Keratinocyte (primary cell): ENCODE results near the gene DSCAML1. TPM values are rescaled to one million over a fixed set of nuclear protein-coding genes. Genes with fewer than 3 reads are reported as not detected.

Experiments
- DNase-seq: peaks from one replicate; pipeline ENCODE4 v3.0.0-alpha.2; 2011; ENCODE audit warnings: low read depth, missing footprints, low spot score
- FAIRE-seq: peaks from 2 replicates; lab custom pipeline; 2011; peaks lifted over from hg19 to GRCh38; lab: Jason Lieb, UNC
- H2AFZ ChIP-seq: 2 replicates; pipeline ENCODE4 v1.6.0; 2012; ENCODE audit warnings: low read length, control low read depth, inconsistent platforms; ENCODE audit not compliant: control insufficient read depth
- H3K27ac ChIP-seq: 2 replicates; pipeline ENCODE4 v1.5.1; 2011; ENCODE audit warnings: low read length; ENCODE audit not compliant: control insufficient read depth, insufficient read depth
- H3K27me3 ChIP-seq: 3 replicates; pipeline ENCODE4 v1.6.0; 2011; ENCODE audit warnings: low read length; ENCODE audit not compliant: control insufficient read depth, insufficient read depth; ENCODE audit errors: extremely low read depth
- H3K36me3 ChIP-seq, 2 experiments: 2 replicates in 1 of 2; 3 replicates in 1 of 2; pipeline ENCODE4 v1.5.1; 2011; ENCODE audit warnings: low read length in 2 of 2, mild to moderate bottlenecking in 1 of 2; ENCODE audit not compliant: control insufficient read depth in 2 of 2, insufficient read depth in 2 of 2; ENCODE audit errors: extremely low read depth in 1 of 2
- H3K4me1 ChIP-seq: 3 replicates; pipeline ENCODE4 v1.5.1; 2011; ENCODE audit warnings: low read length; ENCODE audit not compliant: control insufficient read depth, insufficient read depth; ENCODE audit errors: extremely low read depth
- H3K4me2 ChIP-seq: 3 replicates; pipeline ENCODE4 v1.6.0; 2011; ENCODE audit warnings: low read depth, low read length; ENCODE audit not compliant: control insufficient read depth, insufficient read depth; ENCODE audit errors: extremely low read depth
- H3K4me3 ChIP-seq, 3 experiments: fragments of 200-600 bp in 1 of 3; sonication (generic) in 1 of 3; 2 replicates in 2 of 3; 3 replicates in 1 of 3; pipeline ENCODE4 v1.5.1; 2011 to 2016; ENCODE audit warnings: low read length in 3 of 3, mild to moderate bottlenecking in 3 of 3, control low read depth in 2 of 3, inconsistent platforms in 1 of 3, low read depth in 1 of 3, mixed read lengths in 1 of 3, mixed run types in 1 of 3, moderate library complexity in 1 of 3; ENCODE audit not compliant: control insufficient read depth in 2 of 3, insufficient read depth in 2 of 3; ENCODE audit errors: extremely low read depth in 1 of 3
- H3K79me2 ChIP-seq: 2 replicates; pipeline ENCODE4 v1.6.0; 2012; ENCODE audit warnings: low read length; ENCODE audit not compliant: control insufficient read depth, insufficient read depth
- H3K9ac ChIP-seq: 3 replicates; pipeline ENCODE4 v1.6.0; 2011; ENCODE audit warnings: low read length; ENCODE audit not compliant: control insufficient read depth, insufficient read depth; ENCODE audit errors: extremely low read depth
- H3K9me1 ChIP-seq: 3 replicates; pipeline ENCODE4 v1.6.0; 2011; ENCODE audit warnings: low read length; ENCODE audit not compliant: control insufficient read depth, insufficient read depth; ENCODE audit errors: extremely low read depth
- H3K9me3 ChIP-seq: 2 replicates; pipeline ENCODE4 v1.5.1; 2012; ENCODE audit warnings: low read depth, low read length; ENCODE audit not compliant: control insufficient read depth
- H4K20me1 ChIP-seq: 3 replicates; pipeline ENCODE4 v1.6.0; 2011; ENCODE audit warnings: low read length; ENCODE audit not compliant: control insufficient read depth, insufficient read depth; ENCODE audit errors: extremely low read depth
- EZH2 ChIP-seq: IDR thresholded peaks from one replicate; pipeline ENCODE4 v1.6.1; 2012; ENCODE audit warnings: inconsistent platforms, mild to moderate bottlenecking, low read length, moderate library complexity
- dilution Hi-C: fragments of 300-500 bp; cut with MboI; formaldehyde crosslinking; loops from one replicate; pipeline ENCODE4 v1.7.0; 2020; ENCODE audit warnings: low sequenced_read_pairs; ENCODE audit not compliant: extremely low pct_ligation_motif_present
- polyA plus RNA-seq, 5 experiments: library from polyadenylated mRNA; depleted of rRNA in 3 of 5; stranded (reverse) in 3 of 5; stranded (forward) in 1 of 5; unstranded in 1 of 5; fragments of >200 nt; gene quantifications; 1 replicate in 1 of 5; 2 replicates in 3 of 5; 3 replicates in 1 of 5; pipeline versions ENCODE4 v1.2.1 to v1.2.3, GENCODE V29; 2011 to 2012; ENCODE audit warnings: missing spikeins in 2 of 5, low read depth in 1 of 5, low replicate concordance in 1 of 5
- TF ChIP-seq, protein P1 (sequence below), 3 experiments: IDR thresholded peaks in 1 of 3; conservative IDR thresholded peaks in 1 of 3; optimal IDR thresholded peaks in 1 of 3; 2 replicates in 2 of 3; 3 replicates in 1 of 3; pipeline versions ENCODE3 to v1.5.1; 2011; ENCODE audit warnings: low read length in 3 of 3, mild to moderate bottlenecking in 3 of 3, moderate library complexity in 2 of 3, control low read depth in 1 of 3, inconsistent platforms in 1 of 3; ENCODE audit not compliant: insufficient read depth in 2 of 3; ENCODE audit errors: extremely low read depth in 1 of 3

DSCAML1 gene
- polyA plus RNA-seq, 1 donor (not counting 4 experiments of a cell fraction or from before 2014, with no cell fraction given), result not detected

DNA sequence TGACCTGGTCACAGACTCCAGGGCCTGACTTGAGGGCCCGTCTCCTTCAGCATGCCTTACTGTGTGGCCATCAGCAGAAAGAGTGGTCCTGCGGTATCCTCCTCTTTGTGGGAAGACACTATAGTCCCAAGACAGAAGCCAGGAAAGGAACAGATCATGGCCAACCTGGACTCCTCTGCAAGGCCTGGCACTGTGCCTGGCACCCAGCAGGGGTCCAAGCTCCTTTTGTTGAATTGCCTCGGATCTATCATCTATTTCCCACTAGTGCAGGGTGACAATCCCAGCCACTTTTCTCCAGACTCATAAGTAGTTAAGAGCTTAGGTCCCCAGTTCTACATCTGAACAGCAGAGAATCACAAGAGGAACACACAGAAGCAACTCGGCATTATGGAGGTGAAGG lies 27.0 kb downstream of the DSCAML1 start:
- Histone ChIP-seq H3K27ac (no peak overlapping the region), H3K4me2 (no peak overlapping the region), H3K4me1 (no peaks in the 10 kb centered on the region), H3K9me3 (no peaks in the 10 kb centered on the region), H2AFZ (no peak overlapping the region), H4K20me1 (no peaks in the 10 kb centered on the region), H3K36me3 (no peaks in the 10 kb centered on the region), H3K9me1 (no peaks in the 10 kb centered on the region), H3K9ac (no peak overlapping the region), H3K27me3 (peaks cover 2% of the 10 kb centered on the region), H3K79me2 (no peaks in the 10 kb centered on the region), H3K4me3 (no peak overlapping the region)
- TF ChIP-seq, protein P1, sequence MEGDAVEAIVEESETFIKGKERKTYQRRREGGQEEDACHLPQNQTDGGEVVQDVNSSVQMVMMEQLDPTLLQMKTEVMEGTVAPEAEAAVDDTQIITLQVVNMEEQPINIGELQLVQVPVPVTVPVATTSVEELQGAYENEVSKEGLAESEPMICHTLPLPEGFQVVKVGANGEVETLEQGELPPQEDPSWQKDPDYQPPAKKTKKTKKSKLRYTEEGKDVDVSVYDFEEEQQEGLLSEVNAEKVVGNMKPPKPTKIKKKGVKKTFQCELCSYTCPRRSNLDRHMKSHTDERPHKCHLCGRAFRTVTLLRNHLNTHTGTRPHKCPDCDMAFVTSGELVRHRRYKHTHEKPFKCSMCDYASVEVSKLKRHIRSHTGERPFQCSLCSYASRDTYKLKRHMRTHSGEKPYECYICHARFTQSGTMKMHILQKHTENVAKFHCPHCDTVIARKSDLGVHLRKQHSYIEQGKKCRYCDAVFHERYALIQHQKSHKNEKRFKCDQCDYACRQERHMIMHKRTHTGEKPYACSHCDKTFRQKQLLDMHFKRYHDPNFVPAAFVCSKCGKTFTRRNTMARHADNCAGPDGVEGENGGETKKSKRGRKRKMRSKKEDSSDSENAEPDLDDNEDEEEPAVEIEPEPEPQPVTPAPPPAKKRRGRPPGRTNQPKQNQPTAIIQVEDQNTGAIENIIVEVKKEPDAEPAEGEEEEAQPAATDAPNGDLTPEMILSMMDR (optimal IDR thresholded peaks at IDR 0.05 in 1 of 3, IDR thresholded peaks at IDR 0.05 in 1 of 3, conservative IDR thresholded peaks at IDR 0.05 in 1 of 3; ENCODE audit: extremely low read depth in 1 of 3, insufficient read depth in 2 of 3, low read length in 3 of 3), result no peak
- no peak for TF ChIP-seq EZH2
- no peak for DNase-seq
- FAIRE-seq, result no peak
- dilution Hi-C loops, result no loop called here

DNA sequence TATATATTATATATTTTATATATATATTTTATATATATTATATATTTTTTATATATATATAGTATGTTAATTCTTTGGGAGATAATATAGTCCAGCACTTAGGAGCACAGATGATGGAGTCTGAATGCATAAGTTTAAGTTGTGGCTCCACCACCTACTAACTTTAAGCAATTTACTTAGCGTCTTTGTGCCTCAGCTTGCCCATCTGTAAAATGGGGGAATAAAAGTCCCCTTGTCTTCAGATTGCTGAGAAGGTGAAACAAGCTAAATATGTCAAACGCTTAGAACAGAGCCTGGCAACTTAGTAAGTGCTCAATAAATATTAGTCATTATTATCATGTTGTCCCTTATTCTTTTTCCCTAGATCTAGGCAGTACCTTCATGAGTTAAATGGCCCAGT lies 27.5 kb downstream of the DSCAML1 start:
- dilution Hi-C loops, result no loop called here

More for the DNA sequence above, 27.5 kb downstream of the DSCAML1 start:
- Histone ChIP-seq H3K27me3 (no peaks in the 10 kb centered on the region), H2AFZ (no peak overlapping the region), H3K9me3 (no peaks in the 10 kb centered on the region), H3K79me2 (no peaks in the 10 kb centered on the region), H3K4me1 (no peaks in the 10 kb centered on the region), H3K4me2 (no peak overlapping the region), H4K20me1 (no peaks in the 10 kb centered on the region), H3K9ac (no peak overlapping the region), H3K27ac (no peak overlapping the region), H3K4me3 (no peak overlapping the region), H3K9me1 (no peaks in the 10 kb centered on the region), H3K36me3 (no peaks in the 10 kb centered on the region)
- DNase-seq (no peak), FAIRE-seq (no peak)
- no peak for TF ChIP-seq EZH2
- TF ChIP-seq, protein P1 (optimal IDR thresholded peaks at IDR 0.05 in 1 of 3, IDR thresholded peaks at IDR 0.05 in 1 of 3, conservative IDR thresholded peaks at IDR 0.05 in 1 of 3; ENCODE audit: extremely low read depth in 1 of 3, insufficient read depth in 2 of 3, low read length in 3 of 3), result no peak
